Cardiac muscle cell (in vitro differentiated cells and primary cell): ENCODE data around the gene MYH9. TPM values are rescaled to one million over a fixed set of nuclear protein-coding genes. Genes with fewer than 3 reads are reported as not detected.
A peak's percentile ranks its signal among the peaks of the same experiment; 100 is the strongest.

Experiments used
- DNase-seq, 2 donors: peaks; one replicate each; pipeline versions ENCODE4 v3.0.0 to v3.0.0-alpha.2; 2010 to 2017; ENCODE audit warnings: low read depth in 1 of 2, low spot score in 1 of 2
- H3K27ac ChIP-seq: fragments of 200-600 bp; sonication (generic); 2 replicates; pipeline ENCODE4 v1.5.1; 2016
- H3K27me3 ChIP-seq: fragments of 200-600 bp; sonication (generic); 2 replicates; pipeline ENCODE4 v1.6.0; 2016; ENCODE audit warnings: control low read depth
- H3K36me3 ChIP-seq: fragments of 200-600 bp; sonication (generic); 2 replicates; pipeline ENCODE4 v1.5.1; 2016; ENCODE audit warnings: control low read depth
- H3K4me1 ChIP-seq: fragments of 200-600 bp; sonication (generic); 2 replicates; pipeline ENCODE4 v1.8.1; 2017; ENCODE audit warnings: low read depth, mild to moderate bottlenecking, mixed run types
- H3K4me3 ChIP-seq: fragments of 200-600 bp; sonication (generic); 2 replicates; pipeline ENCODE4 v1.5.1; 2016; ENCODE audit warnings: mild to moderate bottlenecking
- H3K9me3 ChIP-seq: fragments of 200-600 bp; sonication (generic); 2 replicates; pipeline ENCODE4 v1.5.1; 2017; ENCODE audit warnings: low read depth, mild to moderate bottlenecking, control low read depth
- polyA plus RNA-seq: library from polyadenylated mRNA; unstranded; fragments of >200 nt; fragmentation: Nextera tagmentation; extraction: Ambion mirVana; gene quantifications from 2 replicates; pipeline ENCODE4 v1.2.1, GENCODE V29; 2016
- total RNA-seq: library from RNA; depleted of rRNA; stranded (reverse); fragments of >200 nt; gene quantifications from 2 replicates; pipeline ENCODE4 v1.2.3, GENCODE V29; 2016
- TF ChIP-seq, protein P1 (sequence below): IDR thresholded peaks from 2 replicates; pipeline ENCODE4 v1.5.1; 2012; ENCODE audit warnings: low read depth, mild to moderate bottlenecking, low read length

The MYH9 gene
- total and polyA plus RNA-seq, 2 experiments from 2014 or later: 88.7 to 174 TPM

GRCh38 chr22:36399472-36399778 lies 11.7 kb upstream of the MYH9 start:
- Histone ChIP-seq H3K36me3 (no peaks in the 10 kb centered on the region), H3K27ac (no peak overlapping the region), H3K4me1 (peaks cover 6% of the 10 kb centered on the region), H3K9me3 (no peaks in the 10 kb centered on the region), H3K27me3 (no peaks in the 10 kb centered on the region), H3K4me3 (no peak overlapping the region)
- TF ChIP-seq, protein P1, sequence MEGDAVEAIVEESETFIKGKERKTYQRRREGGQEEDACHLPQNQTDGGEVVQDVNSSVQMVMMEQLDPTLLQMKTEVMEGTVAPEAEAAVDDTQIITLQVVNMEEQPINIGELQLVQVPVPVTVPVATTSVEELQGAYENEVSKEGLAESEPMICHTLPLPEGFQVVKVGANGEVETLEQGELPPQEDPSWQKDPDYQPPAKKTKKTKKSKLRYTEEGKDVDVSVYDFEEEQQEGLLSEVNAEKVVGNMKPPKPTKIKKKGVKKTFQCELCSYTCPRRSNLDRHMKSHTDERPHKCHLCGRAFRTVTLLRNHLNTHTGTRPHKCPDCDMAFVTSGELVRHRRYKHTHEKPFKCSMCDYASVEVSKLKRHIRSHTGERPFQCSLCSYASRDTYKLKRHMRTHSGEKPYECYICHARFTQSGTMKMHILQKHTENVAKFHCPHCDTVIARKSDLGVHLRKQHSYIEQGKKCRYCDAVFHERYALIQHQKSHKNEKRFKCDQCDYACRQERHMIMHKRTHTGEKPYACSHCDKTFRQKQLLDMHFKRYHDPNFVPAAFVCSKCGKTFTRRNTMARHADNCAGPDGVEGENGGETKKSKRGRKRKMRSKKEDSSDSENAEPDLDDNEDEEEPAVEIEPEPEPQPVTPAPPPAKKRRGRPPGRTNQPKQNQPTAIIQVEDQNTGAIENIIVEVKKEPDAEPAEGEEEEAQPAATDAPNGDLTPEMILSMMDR: no peak
- no peak for DNase-seq

DNA sequence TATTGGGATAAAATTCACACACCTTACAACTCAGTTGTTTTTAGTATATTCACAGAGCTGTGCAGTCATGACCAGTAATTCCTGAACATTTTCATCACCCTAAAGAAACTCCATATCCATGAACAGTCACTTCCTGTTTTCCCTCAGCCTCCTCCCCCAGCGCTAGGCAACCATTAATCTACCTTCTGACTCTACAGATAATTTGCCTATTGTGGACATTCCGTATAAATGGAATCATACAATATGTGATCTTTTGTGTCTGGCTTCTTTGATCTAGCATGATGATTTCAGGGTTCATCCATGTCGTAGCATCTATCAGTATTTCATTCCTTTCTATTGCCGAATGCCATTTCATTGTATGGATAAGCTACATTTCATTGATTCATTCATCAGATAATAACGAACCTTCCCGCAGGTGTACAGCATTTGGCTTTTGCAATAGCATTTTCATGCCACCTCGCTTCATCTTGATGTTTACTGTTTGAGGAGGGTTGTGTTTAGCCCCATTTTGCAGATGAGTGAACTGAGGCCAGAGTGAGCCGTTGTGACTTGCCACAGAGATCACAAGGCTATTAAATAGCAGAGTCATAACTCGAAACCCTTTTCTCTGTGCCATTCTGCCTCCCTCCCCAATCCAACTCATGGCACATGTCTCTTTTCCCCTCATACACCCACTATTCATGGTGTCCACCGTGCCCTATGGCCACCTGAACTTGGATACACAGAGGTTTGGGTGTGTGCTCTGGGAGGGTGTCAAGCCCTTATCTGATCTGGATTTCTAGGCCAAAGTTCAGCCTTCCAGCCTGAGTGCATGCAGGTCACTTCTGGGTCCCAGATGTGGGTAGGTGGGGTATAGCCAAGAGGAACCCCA lies 11.1 kb upstream of the MYH9 start:
- H3K9me3 ChIP-seq: no peaks in the 10 kb centered on the region
- DNase-seq: peak in 1 of 2 donors; percentile 72
- H3K27ac ChIP-seq: no peak overlapping the region
- no peak overlapping the region for H3K4me3 ChIP-seq
- TF ChIP-seq, protein P1: no peak
- H3K36me3 ChIP-seq: no peaks in the 10 kb centered on the region
- H3K27me3 ChIP-seq: no peaks in the 10 kb centered on the region
- peaks cover 6% of the 10 kb centered on the region for H3K4me1 ChIP-seq

DNA sequence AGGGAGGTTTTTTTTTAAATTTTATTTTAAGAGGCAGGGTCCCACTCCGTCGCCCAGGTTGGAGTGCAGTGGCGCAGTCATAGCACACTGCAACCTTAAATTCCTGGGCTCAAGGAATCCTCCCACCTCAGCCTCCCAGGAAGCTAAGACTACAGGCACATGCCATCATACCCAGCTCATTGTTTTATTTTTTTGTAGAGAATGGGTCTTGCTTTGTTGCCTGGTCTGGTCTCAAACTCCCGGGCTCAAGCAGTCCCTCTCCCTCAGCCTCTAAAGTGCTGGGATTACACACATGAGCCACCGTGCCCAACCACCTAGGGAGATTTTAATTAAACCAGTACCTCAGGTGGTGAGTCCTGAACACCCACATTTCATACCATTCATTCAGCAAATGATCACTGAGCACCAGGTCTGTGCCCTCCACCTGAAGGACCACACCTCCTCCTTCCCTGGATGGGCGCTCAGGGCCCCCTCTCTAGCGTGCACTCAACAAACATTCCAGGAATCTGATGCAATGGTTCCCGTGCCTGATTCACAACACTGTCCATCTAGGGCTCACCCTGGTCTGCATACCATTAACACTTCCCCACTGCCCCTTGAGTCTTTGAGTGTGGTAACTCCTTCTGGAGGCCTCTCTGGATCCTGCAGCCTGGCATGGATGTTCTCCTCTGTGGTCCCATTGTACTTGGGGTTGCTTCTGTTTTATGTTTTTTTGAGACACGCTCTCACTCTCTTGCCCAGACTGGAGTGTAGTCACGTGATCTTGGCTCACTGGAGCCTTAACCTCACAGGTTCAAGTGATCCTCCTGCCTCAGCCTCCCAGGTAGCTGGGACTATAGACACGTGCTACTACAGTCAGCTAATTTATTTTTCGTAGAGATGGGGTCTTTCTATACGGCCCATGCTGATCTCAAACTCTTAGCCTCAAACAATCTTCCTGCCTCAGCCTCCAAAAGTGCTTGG lies 9.6 kb upstream of the MYH9 start:
- no peak overlapping the region for H3K4me3 ChIP-seq
- peak in 1 of 2 donors; percentile 81 for DNase-seq
- TF ChIP-seq, protein P1: no peak
- H3K9me3 ChIP-seq: no peaks in the 10 kb centered on the region
- H3K36me3 ChIP-seq: no peaks in the 10 kb centered on the region
- H3K27me3 ChIP-seq: no peaks in the 10 kb centered on the region
- peaks cover 6% of the 10 kb centered on the region for H3K4me1 ChIP-seq
- H3K27ac ChIP-seq: peak overlapping the region; percentile 23

GRCh38 chr22:36395915-36396314 lies 8.1 kb upstream of the MYH9 start:
- Histone ChIP-seq H3K4me1 (peaks cover 6% of the 10 kb centered on the region), H3K9me3 (no peaks in the 10 kb centered on the region), H3K27ac (peak overlapping the region; percentile 79), H3K27me3 (no peaks in the 10 kb centered on the region), H3K4me3 (no peak overlapping the region), H3K36me3 (no peaks in the 10 kb centered on the region)
- DNase-seq: peak in 1 of 2 donors; percentile 74
- TF ChIP-seq, protein P1: no peak

GRCh38 chr22:36395055-36395849 lies 7.5 kb upstream of the MYH9 start:
- TF ChIP-seq, protein P1: no peak
- Histone ChIP-seq H3K4me3 (no peak overlapping the region), H3K36me3 (no peaks in the 10 kb centered on the region), H3K4me1 (peaks cover 6% of the 10 kb centered on the region), H3K27ac (peak overlapping the region; percentile 79), H3K27me3 (no peaks in the 10 kb centered on the region), H3K9me3 (no peaks in the 10 kb centered on the region)
- no peak for DNase-seq
